GM23338 (cell line): Measurements from ENCODE around the gene LIAS. TPM values are rescaled to one million over a fixed set of nuclear protein-coding genes. Genes with fewer than 3 reads are reported as not detected.
"Not testable (repeated sequence)": the region's sequence is repeated elsewhere in the genome, so short reads cannot be mapped to it uniquely, and the experiment has no call there.

Experiments used
- ATAC-seq: fragments of 200-7000 bp; cut with Tn5 transposase; 3 replicates; pipeline ENCODE4 v1.9.1; 2020
- DNase-seq: peaks from one replicate; pipeline ENCODE4 v3.0.0-alpha.2; 2015; ENCODE audit warnings: low spot score
- H2AFZ ChIP-seq: fragments of 200-600 bp; sonication (generic); 2 replicates; pipeline ENCODE4 v1.8.0; 2016; ENCODE audit warnings: antibody characterized with exemption, mild to moderate bottlenecking, moderate library complexity
- H3F3A ChIP-seq: fragments of 200-600 bp; sonication (generic); replicated peaks from 2 replicates; pipeline ENCODE4 v1.8.0; 2017; ENCODE audit warnings: antibody characterized with exemption, mixed run types, low read depth
- H3K27ac ChIP-seq: fragments of 200-600 bp; sonication (generic); 2 replicates; pipeline ENCODE4 v1.6.1; 2016; ENCODE audit warnings: low read depth
- H3K27me3 ChIP-seq: fragments of 200-600 bp; sonication (generic); 2 replicates; pipeline ENCODE4 v1.8.0; 2016; ENCODE audit warnings: mild to moderate bottlenecking, mixed run types, moderate library complexity; ENCODE audit not compliant: insufficient read depth
- H3K36me3 ChIP-seq: fragments of 200-600 bp; sonication (generic); 2 replicates; pipeline ENCODE4 v1.8.0; 2016; ENCODE audit warnings: mild to moderate bottlenecking; ENCODE audit not compliant: insufficient read depth
- H3K4me1 ChIP-seq: fragments of 200-600 bp; sonication (generic); 2 replicates; pipeline ENCODE4 v1.8.0; 2016; ENCODE audit warnings: mild to moderate bottlenecking, moderate library complexity; ENCODE audit not compliant: insufficient read depth
- H3K4me2 ChIP-seq: fragments of 200-600 bp; sonication (generic); 2 replicates; pipeline ENCODE4 v1.7.1; 2017; ENCODE audit warnings: mixed run types
- H3K4me3 ChIP-seq: fragments of 200-600 bp; sonication (generic); 2 replicates; pipeline ENCODE4 v1.6.1; 2016; ENCODE audit warnings: mixed run types
- H3K79me2 ChIP-seq: fragments of 200-600 bp; sonication (generic); replicated peaks from 2 replicates; pipeline ENCODE4 v1.8.0; 2017; ENCODE audit warnings: mild to moderate bottlenecking; ENCODE audit not compliant: insufficient read depth
- H3K9me2 ChIP-seq: fragments of 200-600 bp; sonication (generic); 2 replicates; pipeline ENCODE4 v1.8.0; 2017; ENCODE audit not compliant: insufficient read depth
- H4K20me1 ChIP-seq: fragments of 200-600 bp; sonication (generic); replicated peaks from 2 replicates; pipeline ENCODE4 v1.8.0; 2017; ENCODE audit warnings: mild to moderate bottlenecking; ENCODE audit not compliant: insufficient read depth
- H3K27ac Mint-ChIP-seq: 2 replicates; pipeline ENCODE4 v1.8.0; 2020; ENCODE audit warnings: inconsistent platforms, mild to moderate bottlenecking, moderate library complexity, mixed read lengths
- H3K27me3 Mint-ChIP-seq: 3 replicates; pipeline ENCODE4 v1.8.0; 2022; ENCODE audit warnings: low read depth, mild to moderate bottlenecking, moderate library complexity, mixed read lengths, inconsistent platforms; ENCODE audit not compliant: insufficient read depth, poor library complexity
- H3K36me3 Mint-ChIP-seq: 3 replicates; pipeline ENCODE4 v1.8.0; 2021; ENCODE audit warnings: low read depth, mild to moderate bottlenecking, inconsistent platforms, moderate library complexity, mixed read lengths
- H3K4me1 Mint-ChIP-seq: 3 replicates; pipeline ENCODE4 v1.8.0; 2020; ENCODE audit warnings: mild to moderate bottlenecking, inconsistent platforms, mixed read lengths
- H3K4me3 Mint-ChIP-seq: 3 replicates; pipeline ENCODE4 v1.8.0; 2021; ENCODE audit warnings: moderate library complexity, mild to moderate bottlenecking, inconsistent platforms, mixed read lengths
- H3K9me3 Mint-ChIP-seq: 3 replicates; pipeline ENCODE4 v1.8.0; 2020; ENCODE audit warnings: moderate library complexity, mild to moderate bottlenecking, inconsistent platforms, mixed read lengths
- CREB1 ChIP-seq: fragments of 250-450 bp; sonication (Bioruptor Pico); IDR thresholded peaks from 2 replicates; pipeline ENCODE4 v1.5.0; 2020; ENCODE audit warnings: low read depth, mild to moderate bottlenecking, moderate library complexity
- ETS1 ChIP-seq: IDR thresholded peaks from 2 replicates; pipeline ENCODE4 v1.6.1; 2016; ENCODE audit warnings: antibody characterized with exemption
- EZH2 ChIP-seq: fragments of 200-600 bp; sonication (generic); IDR thresholded peaks from one replicate; pipeline ENCODE4 v1.8.0; 2017; ENCODE audit warnings: antibody characterized with exemption, mild to moderate bottlenecking, low read depth; ENCODE audit not compliant: unreplicated experiment
- EZH2phosphoT487 ChIP-seq: fragments of 200-600 bp; sonication (generic); IDR thresholded peaks from one replicate; pipeline ENCODE4 v1.8.1; 2018; ENCODE audit warnings: antibody characterized with exemption; ENCODE audit not compliant: unreplicated experiment
- NANOG ChIP-seq: IDR thresholded peaks from 2 replicates; pipeline ENCODE4 v1.6.1; 2016; ENCODE audit warnings: antibody characterized with exemption, borderline replicate concordance
- STAT1 ChIP-seq: IDR thresholded peaks from one replicate; pipeline ENCODE4 v1.6.1; 2016; ENCODE audit warnings: antibody characterized with exemption; ENCODE audit not compliant: unreplicated experiment
- ZNF114 ChIP-seq: fragments of 250-450 bp; sonication (Bioruptor Pico); IDR thresholded peaks from 2 replicates; pipeline ENCODE4 v1.5.0; 2020; ENCODE audit warnings: mild to moderate bottlenecking, moderate library complexity
- ZNF331 ChIP-seq: fragments of 250-450 bp; sonication (Bioruptor Pico); IDR thresholded peaks from 2 replicates; pipeline ENCODE4 v1.5.0; 2020; ENCODE audit warnings: low read depth, mild to moderate bottlenecking, moderate library complexity
- polyA plus RNA-seq: library from polyadenylated mRNA; unstranded; fragments of >200 nt; fragmentation: Nextera tagmentation; extraction: Ambion mirVana; gene quantifications from 2 replicates; pipeline ENCODE4 v1.2.1, GENCODE V29; 2016
- total RNA-seq: library from RNA; depleted of rRNA; stranded (reverse); fragments of >200 nt; shearing (Covaris generic); gene quantifications from 2 replicates; pipeline ENCODE4 v1.2.3, GENCODE V29; 2014
- TF ChIP-seq, protein P1 (sequence below): IDR thresholded peaks from one replicate; pipeline ENCODE4 v1.6.1; 2018; ENCODE audit warnings: antibody characterized with exemption; ENCODE audit not compliant: unreplicated experiment
- TF ChIP-seq, protein P2 (sequence below), 2 experiments: fragments of 200-600 bp in 1 of 2; sonication (generic) in 1 of 2; conservative IDR thresholded peaks; 2 replicates each; pipeline versions ENCODE4 v1.5.1 to v1.6.1; 2016 to 2017; ENCODE audit warnings: antibody characterized with exemption in 2 of 2, low read depth in 2 of 2, mild to moderate bottlenecking in 2 of 2, moderate library complexity in 1 of 2

LIAS gene
- total and polyA plus RNA-seq, 2 experiments from 2014 or later, result 17.5 to 18.7 TPM

DNA sequence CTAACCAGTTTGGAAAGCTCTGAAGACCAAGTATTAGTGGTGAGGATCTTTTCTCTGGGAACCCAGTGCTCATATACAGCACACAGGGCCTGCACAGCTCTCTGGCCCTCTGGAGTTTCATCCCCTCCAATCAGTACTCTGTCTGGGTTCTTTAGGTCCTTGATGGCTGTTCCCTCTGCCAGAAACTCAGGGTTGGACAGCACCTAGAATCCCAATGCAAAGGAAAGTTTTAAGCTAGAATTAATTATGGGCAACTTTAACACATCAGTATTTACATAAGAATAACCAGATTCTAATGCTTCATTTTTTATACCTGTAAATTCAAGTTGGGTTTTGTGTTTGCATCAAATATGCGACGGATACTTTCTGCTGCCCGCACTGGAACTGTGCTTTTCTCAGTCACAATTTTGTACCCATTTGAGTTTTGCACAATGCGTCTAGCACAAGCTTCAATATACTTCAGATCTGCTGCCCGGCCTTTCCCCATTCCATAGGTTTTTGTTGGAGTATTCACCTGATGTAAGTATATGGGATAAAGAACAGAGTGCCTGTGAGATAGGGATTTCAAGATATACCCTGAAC lies 51.6 kb downstream of the LIAS start:
- no peaks in the 10 kb centered on the region for H3K9me3 Mint-ChIP-seq
- peaks cover 71% of the 10 kb centered on the region; the same call in 2 of the 3 replicates for H3K36me3 Mint-ChIP-seq
- no peaks in the 10 kb centered on the region for H3K27me3 Mint-ChIP-seq
- no peaks in the 10 kb centered on the region for H3K4me1 ChIP-seq
- H3K27me3 ChIP-seq, result no peaks in the 10 kb centered on the region
- no peak for DNase-seq
- peaks cover 3% of the 10 kb centered on the region; the same call in 1 of the 2 replicates for H3F3A ChIP-seq
- ATAC-seq, result no peak
- H4K20me1 ChIP-seq, result peaks cover 3% of the 10 kb centered on the region; the same call in 1 of the 2 replicates
- H3K27ac Mint-ChIP-seq, result no peak overlapping the region
- no peak overlapping the region for H2AFZ ChIP-seq
- no peak for TF ChIP-seq ZNF331
- no peak for TF ChIP-seq STAT1
- no peak for TF ChIP-seq EZH2
- no peak for TF ChIP-seq ETS1
- TF ChIP-seq, protein P1, sequence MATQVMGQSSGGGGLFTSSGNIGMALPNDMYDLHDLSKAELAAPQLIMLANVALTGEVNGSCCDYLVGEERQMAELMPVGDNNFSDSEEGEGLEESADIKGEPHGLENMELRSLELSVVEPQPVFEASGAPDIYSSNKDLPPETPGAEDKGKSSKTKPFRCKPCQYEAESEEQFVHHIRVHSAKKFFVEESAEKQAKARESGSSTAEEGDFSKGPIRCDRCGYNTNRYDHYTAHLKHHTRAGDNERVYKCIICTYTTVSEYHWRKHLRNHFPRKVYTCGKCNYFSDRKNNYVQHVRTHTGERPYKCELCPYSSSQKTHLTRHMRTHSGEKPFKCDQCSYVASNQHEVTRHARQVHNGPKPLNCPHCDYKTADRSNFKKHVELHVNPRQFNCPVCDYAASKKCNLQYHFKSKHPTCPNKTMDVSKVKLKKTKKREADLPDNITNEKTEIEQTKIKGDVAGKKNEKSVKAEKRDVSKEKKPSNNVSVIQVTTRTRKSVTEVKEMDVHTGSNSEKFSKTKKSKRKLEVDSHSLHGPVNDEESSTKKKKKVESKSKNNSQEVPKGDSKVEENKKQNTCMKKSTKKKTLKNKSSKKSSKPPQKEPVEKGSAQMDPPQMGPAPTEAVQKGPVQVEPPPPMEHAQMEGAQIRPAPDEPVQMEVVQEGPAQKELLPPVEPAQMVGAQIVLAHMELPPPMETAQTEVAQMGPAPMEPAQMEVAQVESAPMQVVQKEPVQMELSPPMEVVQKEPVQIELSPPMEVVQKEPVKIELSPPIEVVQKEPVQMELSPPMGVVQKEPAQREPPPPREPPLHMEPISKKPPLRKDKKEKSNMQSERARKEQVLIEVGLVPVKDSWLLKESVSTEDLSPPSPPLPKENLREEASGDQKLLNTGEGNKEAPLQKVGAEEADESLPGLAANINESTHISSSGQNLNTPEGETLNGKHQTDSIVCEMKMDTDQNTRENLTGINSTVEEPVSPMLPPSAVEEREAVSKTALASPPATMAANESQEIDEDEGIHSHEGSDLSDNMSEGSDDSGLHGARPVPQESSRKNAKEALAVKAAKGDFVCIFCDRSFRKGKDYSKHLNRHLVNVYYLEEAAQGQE, result no peak
- no peak for TF ChIP-seq NANOG
- TF ChIP-seq EZH2phosphoT487, result no peak
- TF ChIP-seq CREB1 (CRISPR knock-in tag), result no peak
- no peak for TF ChIP-seq ZNF114 (CRISPR knock-in tag)
- TF ChIP-seq, protein P2, sequence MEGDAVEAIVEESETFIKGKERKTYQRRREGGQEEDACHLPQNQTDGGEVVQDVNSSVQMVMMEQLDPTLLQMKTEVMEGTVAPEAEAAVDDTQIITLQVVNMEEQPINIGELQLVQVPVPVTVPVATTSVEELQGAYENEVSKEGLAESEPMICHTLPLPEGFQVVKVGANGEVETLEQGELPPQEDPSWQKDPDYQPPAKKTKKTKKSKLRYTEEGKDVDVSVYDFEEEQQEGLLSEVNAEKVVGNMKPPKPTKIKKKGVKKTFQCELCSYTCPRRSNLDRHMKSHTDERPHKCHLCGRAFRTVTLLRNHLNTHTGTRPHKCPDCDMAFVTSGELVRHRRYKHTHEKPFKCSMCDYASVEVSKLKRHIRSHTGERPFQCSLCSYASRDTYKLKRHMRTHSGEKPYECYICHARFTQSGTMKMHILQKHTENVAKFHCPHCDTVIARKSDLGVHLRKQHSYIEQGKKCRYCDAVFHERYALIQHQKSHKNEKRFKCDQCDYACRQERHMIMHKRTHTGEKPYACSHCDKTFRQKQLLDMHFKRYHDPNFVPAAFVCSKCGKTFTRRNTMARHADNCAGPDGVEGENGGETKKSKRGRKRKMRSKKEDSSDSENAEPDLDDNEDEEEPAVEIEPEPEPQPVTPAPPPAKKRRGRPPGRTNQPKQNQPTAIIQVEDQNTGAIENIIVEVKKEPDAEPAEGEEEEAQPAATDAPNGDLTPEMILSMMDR (conservative IDR thresholded peaks at IDR 0.05; ENCODE audit: low read depth in 2 of 2), result no peak
- H3K4me1 Mint-ChIP-seq, result no peaks in the 10 kb centered on the region
- H3K36me3 ChIP-seq, result peaks cover 48% of the 10 kb centered on the region
- no peak overlapping the region for H3K27ac ChIP-seq
- H3K4me3 Mint-ChIP-seq, result no peak overlapping the region
- no peak overlapping the region for H3K4me2 ChIP-seq
- H3K79me2 ChIP-seq, result peaks cover 7% of the 10 kb centered on the region; the same call in 1 of the 2 replicates
- H3K4me3 ChIP-seq, result no peak overlapping the region
- H3K9me2 ChIP-seq, result no peaks in the 10 kb centered on the region

GRCh38 chr4:39514266-39514665 lies 55.4 kb downstream of the LIAS start:
- H3F3A ChIP-seq, H3K9me3 Mint-ChIP-seq, H3K4me3 Mint-ChIP-seq, H3K27me3 ChIP-seq, H3K4me1 ChIP-seq, H3K27ac ChIP-seq, DNase-seq, H3K4me3 ChIP-seq, H3K4me1 Mint-ChIP-seq, ATAC-seq, H3K27me3 Mint-ChIP-seq, H2AFZ ChIP-seq, H4K20me1 ChIP-seq, H3K27ac Mint-ChIP-seq, H3K4me2 ChIP-seq, H3K9me2 ChIP-seq: not testable (repeated sequence)
- peaks cover 57% of the 10 kb centered on the region; the same call in 2 of the 3 replicates for H3K36me3 Mint-ChIP-seq
- Histone ChIP-seq H3K79me2 (peaks cover 23% of the 10 kb centered on the region), H3K36me3 (peaks cover 23% of the 10 kb centered on the region)
